Endothelial cell of umbilical vein (primary cell): Measurements from ENCODE around the gene VPS13A. TPM values are rescaled to one million over a fixed set of nuclear protein-coding genes. Genes with fewer than 3 reads are reported as not detected.

Source experiments
- BruUV-seq: library from RNA; stranded (reverse); fragments of 400-500 nt; replicated peaks from 2 replicates; lab custom pipeline; 2021; lab: Mats Ljungman, UMichigan
- CTCF ChIA-PET: fragments of 300-600, 350-600 bp; sonication (Branson Sonifier 250); formaldehyde crosslinking; loops from one replicate; lab custom pipeline; 2021; ENCODE audit warnings: antibody characterized with exemption, inconsistent platforms; lab: Charles Lee
- POLR2A ChIA-PET: fragments of 300-600, 350-600 bp; sonication (Branson Sonifier 250); formaldehyde crosslinking; loops from one replicate; lab custom pipeline; 2021; ENCODE audit warnings: antibody characterized with exemption, inconsistent platforms; lab: Charles Lee
- DNase-seq: peaks from one replicate; pipeline ENCODE4 v3.0.0-alpha.2; 2011; ENCODE audit warnings: low read depth, low spot score
- FAIRE-seq: peaks from 2 replicates; lab custom pipeline; 2011; peaks lifted over from hg19 to GRCh38; lab: Jason Lieb, UNC
- H2AFZ ChIP-seq: 2 replicates; pipeline ENCODE4 v1.6.0; 2012; ENCODE audit warnings: low read depth, low read length, control low read depth, inconsistent platforms
- H3K27ac ChIP-seq: 2 replicates; pipeline ENCODE4 v1.5.1; 2011; ENCODE audit warnings: low read depth, mild to moderate bottlenecking, control low read depth, low read length, moderate library complexity; ENCODE audit not compliant: insufficient read depth
- H3K27me3 ChIP-seq, 2 experiments: 2 replicates each; pipeline versions ENCODE4 v1.6.0 to v1.6.1; 2011; ENCODE audit warnings: low read length in 2 of 2, mixed read lengths in 1 of 2; ENCODE audit not compliant: control insufficient read depth in 2 of 2, insufficient read depth in 2 of 2
- H3K36me3 ChIP-seq, 2 experiments: 2 replicates in 1 of 2; 3 replicates in 1 of 2; pipeline ENCODE4 v1.5.1; 2011; ENCODE audit warnings: low read length in 2 of 2, mild to moderate bottlenecking in 1 of 2, moderate library complexity in 1 of 2; ENCODE audit not compliant: control insufficient read depth in 2 of 2, insufficient read depth in 2 of 2; ENCODE audit errors: extremely low read depth in 1 of 2
- H3K4me1 ChIP-seq: 3 replicates; pipeline ENCODE4 v1.5.1; 2011; ENCODE audit warnings: mild to moderate bottlenecking, low read length; ENCODE audit not compliant: control insufficient read depth, insufficient read depth; ENCODE audit errors: extremely low read depth
- H3K4me2 ChIP-seq: 2 replicates; pipeline ENCODE4 v1.6.1; 2011; ENCODE audit warnings: low read length, control low read depth, mixed read lengths; ENCODE audit not compliant: insufficient read depth
- H3K4me3 ChIP-seq, 3 experiments: fragments of 200-600 bp in 1 of 3; sonication (generic), shearing (Covaris generic) in 1 of 3; replicated peaks in 1 of 3; 2 replicates each; pipeline ENCODE4 v1.5.1; 2011 to 2016; ENCODE audit warnings: control low read depth in 3 of 3, low read length in 3 of 3, mild to moderate bottlenecking in 2 of 3, inconsistent platforms in 1 of 3, low read depth in 1 of 3, moderate library complexity in 1 of 3; ENCODE audit not compliant: insufficient read depth in 1 of 3
- H3K79me2 ChIP-seq: 2 replicates; pipeline ENCODE4 v1.6.0; 2012; ENCODE audit warnings: low read length, inconsistent platforms; ENCODE audit not compliant: control insufficient read depth, insufficient read depth
- H3K9ac ChIP-seq: replicated peaks from 2 replicates; pipeline ENCODE3; 2011; ENCODE audit warnings: low read length, control low read depth; ENCODE audit not compliant: insufficient read depth; ENCODE audit errors: extremely low read depth
- H3K9me1 ChIP-seq: replicated peaks from 3 replicates; pipeline ENCODE4 v1.6.0; 2011; ENCODE audit warnings: mild to moderate bottlenecking, low read length; ENCODE audit not compliant: control insufficient read depth, insufficient read depth; ENCODE audit errors: extremely low read depth
- H3K9me3 ChIP-seq: replicated peaks from 2 replicates; pipeline ENCODE4 v1.5.1; 2012; ENCODE audit warnings: low read length, inconsistent platforms; ENCODE audit not compliant: control insufficient read depth, insufficient read depth
- H4K20me1 ChIP-seq: replicated peaks from 2 replicates; pipeline ENCODE3; 2011; ENCODE audit warnings: mild to moderate bottlenecking, low read length; ENCODE audit not compliant: control insufficient read depth, insufficient read depth; ENCODE audit errors: extremely low read depth
- CTCF ChIP-seq, 2 donors: IDR thresholded peaks; 1 replicate in 1 of 2; 2 replicates in 1 of 2; pipeline ENCODE4 v1.5.1; 2011; ENCODE audit warnings: low read length in 2 of 2, mild to moderate bottlenecking in 2 of 2, moderate library complexity in 2 of 2, control low read depth in 1 of 2, inconsistent platforms in 1 of 2, low read depth in 1 of 2; ENCODE audit not compliant: insufficient read depth in 1 of 2; ENCODE audit errors: extremely low read depth in 1 of 2
- JUN ChIP-seq: IDR thresholded peaks from 2 replicates; pipeline ENCODE4 v1.6.1; 2011; ENCODE audit warnings: borderline replicate concordance, low read depth; ENCODE audit not compliant: insufficient read length, insufficient read depth
- POLR2AphosphoS5 ChIP-seq: IDR thresholded peaks from 2 replicates; pipeline ENCODE4 v1.6.1; 2012; ENCODE audit warnings: low read depth, mild to moderate bottlenecking, control low read depth, low read length, moderate library complexity; ENCODE audit not compliant: insufficient read depth
- dilution Hi-C: fragments of 300-500 bp; cut with MboI; formaldehyde crosslinking; loops from one replicate; pipeline ENCODE4 v1.15.0; 2019; ENCODE audit warnings: low sequenced_read_pairs; ENCODE audit not compliant: extremely low pct_ligation_motif_present
- intact Hi-C: fragments of 100-400 bp; cut with micrococcal nuclease; formaldehyde crosslinking; loops from one replicate; pipeline ENCODE4 v1.10.0; 2022
- polyA plus RNA-seq, 4 experiments: library from polyadenylated mRNA; depleted of rRNA in 3 of 4; stranded (reverse) in 3 of 4; unstranded in 1 of 4; fragments of >200 nt; gene quantifications; 2 replicates each; pipeline versions ENCODE4 v1.2.1 to v1.2.3, GENCODE V29; 2011 to 2012; ENCODE audit warnings: missing spikeins in 1 of 4
- total RNA-seq: library from RNA; stranded (reverse); gene quantifications from 2 replicates; pipeline ENCODE4 v1.2.3, GENCODE V29; 2021

VPS13A gene
- total and polyA plus RNA-seq, 2 donors (not counting 3 experiments of a cell fraction or from before 2014, with no cell fraction given), result 4.7 to 33.3 TPM

- Histone ChIP-seq H3K79me2 (no peaks in the 10 kb centered on the region), H3K9me3 (no peaks in the 10 kb centered on the region), H3K27ac (no peak overlapping the region), H3K9ac (no peak overlapping the region), H3K9me1 (no peaks in the 10 kb centered on the region), H3K4me2 (no peak overlapping the region), H3K4me1 (no peaks in the 10 kb centered on the region), H4K20me1 (no peaks in the 10 kb centered on the region), H2AFZ (no peak overlapping the region), H3K4me3 (no peak overlapping the region), H3K36me3 (no peaks in the 10 kb centered on the region), H3K27me3 (no peaks in the 10 kb centered on the region)
- intact Hi-C loops, result no loop called here
- BruUV-seq, result no TSS peak
- dilution Hi-C loops, result no loop called here
- TF ChIP-seq JUN (no peak), CTCF (IDR thresholded peaks at IDR 0.05; ENCODE audit: extremely low read depth in 1 of 2, insufficient read depth in 1 of 2, low read depth in 1 of 2, low read length in 2 of 2) (no peak)
- CTCF ChIA-PET, result interaction anchor here (1.1 to 2.0 kb wide), 4 partner anchors 15 to 25 kb away, joined by 3 to 5 read pairs (median 4); no protein-coding TSS in a partner anchor
- no peak for DNase-seq
- POLR2A ChIA-PET, result no interaction called here
- no peak for FAIRE-seq
Measured at GRCh38 chr9:77307166-77307565, 129.8 kb downstream of the VPS13A start.

- no peaks in the 10 kb centered on the region for H3K36me3 ChIP-seq
- H3K79me2 ChIP-seq, result no peaks in the 10 kb centered on the region
- ChIA-PET POLR2A (no interaction called here), CTCF (interaction anchor here (1.0 to 1.3 kb wide), 3 partner anchors 12 to 148 kb away, joined by 3 read pairs; no protein-coding TSS in a partner anchor)
- no peaks in the 10 kb centered on the region for H3K9me1 ChIP-seq
- H3K9ac ChIP-seq, result no peak overlapping the region
- H3K4me1 ChIP-seq, result no peaks in the 10 kb centered on the region
- no peak overlapping the region for H3K4me2 ChIP-seq
- TF ChIP-seq POLR2AphosphoS5 (no peak), JUN (no peak)
- H3K27ac ChIP-seq, result no peak overlapping the region
- H3K9me3 ChIP-seq, result no peaks in the 10 kb centered on the region
- no peaks in the 10 kb centered on the region for H4K20me1 ChIP-seq
- FAIRE-seq (no peak), DNase-seq (no peak)
- H2AFZ ChIP-seq, result no peak overlapping the region
- no peak overlapping the region for H3K4me3 ChIP-seq
- dilution Hi-C loops, result no loop called here
- intact Hi-C loops, result no loop called here
- BruUV-seq, result no TSS peak
- H3K27me3 ChIP-seq, result no peaks in the 10 kb centered on the region
Measured at GRCh38 chr9:77316058-77316457, 138.7 kb downstream of the VPS13A start.
